ENCODE data around the gene SEMA4G. TPM values are rescaled to one million over a fixed set of nuclear protein-coding genes. Genes with fewer than 3 reads are reported as not detected.
A peak's percentile ranks its signal among the peaks of the same experiment; 100 is the strongest.

Gene SEMA4G
- total and polyA plus RNA-seq, 4 donors: 1.2 to 7.4 (median 2.8) TPM

GRCh38 chr10:101011517-101012423 is 42.5 kb downstream of the SEMA4G start:
- peak overlapping the region in 1 of 2 donors; percentile 48 for H3K27ac ChIP-seq (ENCODE audit: low read depth in 1 of 2, low read length in 1 of 2)
- H3K4me1 ChIP-seq (ENCODE audit: control insufficient read depth in 5 of 5, insufficient read depth in 5 of 5, low read length in 5 of 5): peaks cover 0 to 30% (median 9%) of the 10 kb centered on the region in 5 donors
- 66 to 72% methylated on average over 22 of the region's 22 CpGs for WGBS, 2 donors

GRCh38 chr10:101012525-101013364 is 43.4 kb downstream of the SEMA4G start:
- ATAC-seq (ENCODE audit: insufficient read depth, low FRiP score) (peak; percentile 91), DNase-seq (peak; percentile 90 to 92 (median 90))
- no peak overlapping the region for H3K4me3 ChIP-seq
- H3K9me3 ChIP-seq (ENCODE audit: control insufficient read depth in 4 of 4, insufficient read depth in 3 of 4, low read length in 3 of 4): no peaks in the 10 kb centered on the region
- H3K27me3 ChIP-seq (ENCODE audit: control insufficient read depth in 3 of 3, insufficient read depth in 3 of 3, low read length in 2 of 3): peaks cover 2 to 4% (median 4%) of the 10 kb centered on the region in 3 donors
- H3K9ac ChIP-seq (ENCODE audit: insufficient read depth in 1 of 2, low read length in 2 of 2): no peak overlapping the region
- peaks cover 0 to 2% (median 0%) of the 10 kb centered on the region in 4 donors for H3K36me3 ChIP-seq (ENCODE audit: control insufficient read depth in 4 of 4, insufficient read depth in 4 of 4, low read length in 4 of 4)
- peaks cover 0 to 20% (median 9%) of the 10 kb centered on the region in 5 donors for H3K4me1 ChIP-seq (ENCODE audit: control insufficient read depth in 5 of 5, insufficient read depth in 5 of 5, low read length in 5 of 5)
- WGBS, 2 donors: 18 to 19% methylated on average over 14 of the region's 14 CpGs
- H3K27ac ChIP-seq (ENCODE audit: low read depth in 1 of 2, low read length in 1 of 2): peak overlapping the region in 1 of 2 donors; percentile 68
- TF ChIP-seq CTCF (IDR thresholded peaks at IDR 0.05; ENCODE audit: control extremely low read depth, extremely low read depth): peak; percentile 89

More at GRCh38 chr10:101011517-101012423, 42.5 kb downstream of the SEMA4G start:
- DNase-seq (no peak), ATAC-seq (ENCODE audit: insufficient read depth, low FRiP score) (no peak)
- no peak for TF ChIP-seq CTCF (IDR thresholded peaks at IDR 0.05; ENCODE audit: control extremely low read depth, extremely low read depth)
- H3K27me3 ChIP-seq (ENCODE audit: control insufficient read depth in 3 of 3, insufficient read depth in 3 of 3, low read length in 2 of 3): peaks cover 2% of the 10 kb centered on the region in 3 donors
- no peak overlapping the region for H3K9ac ChIP-seq (ENCODE audit: insufficient read depth in 1 of 2, low read length in 2 of 2)
- no peaks in the 10 kb centered on the region for H3K9me3 ChIP-seq (ENCODE audit: control insufficient read depth in 4 of 4, insufficient read depth in 3 of 4, low read length in 3 of 4)
- H3K4me3 ChIP-seq: no peak overlapping the region
- H3K36me3 ChIP-seq (ENCODE audit: control insufficient read depth in 4 of 4, insufficient read depth in 4 of 4, low read length in 4 of 4): peaks cover 0 to 6% (median 1%) of the 10 kb centered on the region in 4 donors

GRCh38 chr10:101013365-101013825 is 44.1 kb downstream of the SEMA4G start:
- no peaks in the 10 kb centered on the region for H3K36me3 ChIP-seq (ENCODE audit: control insufficient read depth in 4 of 4, insufficient read depth in 4 of 4, low read length in 4 of 4)
- H3K27me3 ChIP-seq (ENCODE audit: control insufficient read depth in 3 of 3, insufficient read depth in 3 of 3, low read length in 2 of 3): peaks cover 2 to 11% (median 7%) of the 10 kb centered on the region in 3 donors
- no peaks in the 10 kb centered on the region for H3K9me3 ChIP-seq (ENCODE audit: control insufficient read depth in 4 of 4, insufficient read depth in 3 of 4, low read length in 3 of 4)
- DNase-seq (no peak), ATAC-seq (ENCODE audit: insufficient read depth, low FRiP score) (no peak)
- no peak for TF ChIP-seq CTCF (IDR thresholded peaks at IDR 0.05; ENCODE audit: control extremely low read depth, extremely low read depth)
- no peak overlapping the region for H3K4me3 ChIP-seq
- H3K27ac ChIP-seq (ENCODE audit: low read depth in 1 of 2, low read length in 1 of 2): peak overlapping the region in 1 of 2 donors; percentile 68
- no peak overlapping the region for H3K9ac ChIP-seq (ENCODE audit: insufficient read depth in 1 of 2, low read length in 2 of 2)
- H3K4me1 ChIP-seq (ENCODE audit: control insufficient read depth in 5 of 5, insufficient read depth in 5 of 5, low read length in 5 of 5): peaks cover 0 to 19% (median 3%) of the 10 kb centered on the region in 5 donors
- WGBS, 2 donors: 51 to 64% methylated on average over 9 of the region's 9 CpGs
